Measurements from ENCODE around the gene ICOS.

The ICOS gene

DNA sequence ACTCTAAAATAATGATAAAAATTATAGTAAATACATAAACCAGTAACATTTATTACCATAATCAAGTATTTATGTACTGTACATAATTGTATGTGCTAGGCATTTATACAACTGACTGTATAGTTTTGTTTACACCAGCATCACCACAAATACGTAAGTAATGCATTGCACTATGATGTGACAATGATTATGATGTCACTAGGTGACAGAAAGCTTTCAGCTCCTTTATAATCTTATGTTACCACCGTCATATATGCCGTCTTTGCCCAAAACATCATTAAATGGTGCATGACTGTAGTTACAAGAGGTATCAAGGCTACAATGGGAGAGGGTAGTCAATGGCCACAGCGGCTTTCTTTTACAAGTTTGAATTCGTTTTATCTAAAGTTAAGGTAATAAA is 60.1 kb downstream of the ICOS start:
- Histone ChIP-seq H3K4me3 (ENCODE audit: low read depth, low read length, poor library complexity, severe bottlenecking) (no peak overlapping the region), H3F3A (ENCODE audit: insufficient read depth, low read length) (no peaks in the 10 kb centered on the region), H3K9me2 (ENCODE audit: low read depth, low read length) (no peaks in the 10 kb centered on the region), H2AFZ (ENCODE audit: low read length) (no peak overlapping the region), H3K27ac (ENCODE audit: low read depth, low read length, poor library complexity, severe bottlenecking) (no peak overlapping the region), H3K27me3 (ENCODE audit: insufficient read depth, low read length) (no peaks in the 10 kb centered on the region), H3K4me1 (ENCODE audit: insufficient read depth, low read length, severe bottlenecking) (no peaks in the 10 kb centered on the region), H3K36me3 (ENCODE audit: insufficient read depth, low read length) (no peaks in the 10 kb centered on the region), H3K79me2 (ENCODE audit: insufficient read depth, low read length) (no peaks in the 10 kb centered on the region), H4K20me1 (ENCODE audit: insufficient read depth, low read length) (no peaks in the 10 kb centered on the region), H3K4me2 (ENCODE audit: low read length) (no peak overlapping the region), H3K9ac (ENCODE audit: low read length) (no peak overlapping the region), H3K9me3 (ENCODE audit: low read length) (no peaks in the 10 kb centered on the region)
- TF ChIP-seq, protein P1, sequence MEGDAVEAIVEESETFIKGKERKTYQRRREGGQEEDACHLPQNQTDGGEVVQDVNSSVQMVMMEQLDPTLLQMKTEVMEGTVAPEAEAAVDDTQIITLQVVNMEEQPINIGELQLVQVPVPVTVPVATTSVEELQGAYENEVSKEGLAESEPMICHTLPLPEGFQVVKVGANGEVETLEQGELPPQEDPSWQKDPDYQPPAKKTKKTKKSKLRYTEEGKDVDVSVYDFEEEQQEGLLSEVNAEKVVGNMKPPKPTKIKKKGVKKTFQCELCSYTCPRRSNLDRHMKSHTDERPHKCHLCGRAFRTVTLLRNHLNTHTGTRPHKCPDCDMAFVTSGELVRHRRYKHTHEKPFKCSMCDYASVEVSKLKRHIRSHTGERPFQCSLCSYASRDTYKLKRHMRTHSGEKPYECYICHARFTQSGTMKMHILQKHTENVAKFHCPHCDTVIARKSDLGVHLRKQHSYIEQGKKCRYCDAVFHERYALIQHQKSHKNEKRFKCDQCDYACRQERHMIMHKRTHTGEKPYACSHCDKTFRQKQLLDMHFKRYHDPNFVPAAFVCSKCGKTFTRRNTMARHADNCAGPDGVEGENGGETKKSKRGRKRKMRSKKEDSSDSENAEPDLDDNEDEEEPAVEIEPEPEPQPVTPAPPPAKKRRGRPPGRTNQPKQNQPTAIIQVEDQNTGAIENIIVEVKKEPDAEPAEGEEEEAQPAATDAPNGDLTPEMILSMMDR (IDR thresholded peaks at IDR 0.05; ENCODE audit: low read length): no peak
- TF ChIP-seq EZH2 (IDR thresholded peaks at IDR 0.05; ENCODE audit: borderline replicate concordance, low read length): no peak

DNA sequence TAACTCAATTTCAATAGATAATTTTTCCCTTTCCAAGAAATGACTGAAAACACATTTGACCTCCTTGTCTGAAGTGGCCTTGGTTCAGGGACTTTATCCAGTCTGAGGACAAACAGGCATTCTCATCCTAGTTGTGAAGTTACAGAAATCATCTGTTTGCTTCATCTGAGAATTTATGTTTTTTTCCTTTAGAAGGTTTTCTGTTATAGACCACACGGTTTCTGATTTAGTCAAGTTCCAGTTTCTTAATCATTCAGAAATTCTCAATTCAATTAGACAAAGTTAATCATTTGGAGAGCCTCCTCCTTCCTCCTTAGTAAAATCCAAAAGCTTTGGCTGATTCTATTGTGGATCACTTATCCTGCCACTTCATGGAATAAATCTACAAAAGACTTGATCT is 60.9 kb downstream of the ICOS start:
- TF ChIP-seq, protein P1 (IDR thresholded peaks at IDR 0.05; ENCODE audit: low read length): no peak
- TF ChIP-seq EZH2 (IDR thresholded peaks at IDR 0.05; ENCODE audit: borderline replicate concordance, low read length): no peak
- no peak overlapping the region for H2AFZ ChIP-seq (ENCODE audit: low read length)
- H3K27ac ChIP-seq (ENCODE audit: low read depth, low read length, poor library complexity, severe bottlenecking): no peak overlapping the region
- no peaks in the 10 kb centered on the region for H3K36me3 ChIP-seq (ENCODE audit: insufficient read depth, low read length)
- H3F3A ChIP-seq (ENCODE audit: insufficient read depth, low read length): no peaks in the 10 kb centered on the region
- no peaks in the 10 kb centered on the region for H3K9me3 ChIP-seq (ENCODE audit: low read length)
- no peaks in the 10 kb centered on the region for H3K79me2 ChIP-seq (ENCODE audit: insufficient read depth, low read length)
- no peaks in the 10 kb centered on the region for H3K27me3 ChIP-seq (ENCODE audit: insufficient read depth, low read length)
- H4K20me1 ChIP-seq (ENCODE audit: insufficient read depth, low read length): no peaks in the 10 kb centered on the region
- no peak overlapping the region for H3K4me2 ChIP-seq (ENCODE audit: low read length)
- H3K4me3 ChIP-seq (ENCODE audit: low read depth, low read length, poor library complexity, severe bottlenecking): no peak overlapping the region
- H3K9ac ChIP-seq (ENCODE audit: low read length): no peak overlapping the region
- H3K4me1 ChIP-seq (ENCODE audit: insufficient read depth, low read length, severe bottlenecking): no peaks in the 10 kb centered on the region
- no peaks in the 10 kb centered on the region for H3K9me2 ChIP-seq (ENCODE audit: low read depth, low read length)

DNA sequence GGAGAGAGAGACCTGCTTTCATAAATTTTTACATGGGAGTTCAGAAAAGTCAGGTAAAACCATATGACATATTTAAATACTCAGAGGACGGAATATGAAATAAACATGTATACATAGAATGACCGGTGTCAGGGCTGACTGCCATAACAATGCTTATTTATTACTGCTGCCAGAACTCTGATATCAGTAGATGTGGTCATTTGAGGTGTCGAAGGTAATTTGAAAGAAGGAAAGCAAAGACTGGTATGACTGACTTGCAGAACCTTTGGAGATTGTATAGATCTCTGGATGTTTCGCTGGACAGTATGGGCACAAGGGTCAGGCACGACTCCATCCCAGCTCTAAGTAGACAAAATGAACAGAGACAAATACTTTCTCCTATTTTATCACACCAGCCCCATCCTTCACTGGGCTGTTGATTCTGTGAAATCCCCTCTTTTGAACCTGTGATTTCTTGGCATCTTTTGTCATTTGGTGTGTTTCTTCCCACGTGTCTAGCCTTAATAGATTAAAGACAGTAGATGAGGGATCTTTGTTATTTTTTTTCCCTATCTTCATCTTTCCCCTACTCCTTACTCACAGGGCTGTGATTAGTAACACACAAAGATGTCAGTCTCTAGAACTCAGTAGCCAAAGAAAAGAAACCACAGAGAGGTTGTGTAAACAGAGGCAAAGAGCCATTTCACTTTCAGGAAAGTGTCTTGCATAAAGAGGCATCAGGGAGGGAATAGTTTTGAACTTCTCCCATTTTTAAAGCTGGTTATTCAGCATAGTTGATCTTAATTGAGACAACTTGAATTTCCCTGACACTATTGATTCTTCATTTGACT is 61.6 kb downstream of the ICOS start:
- no peak overlapping the region for H3K27ac ChIP-seq (ENCODE audit: low read depth, low read length, poor library complexity, severe bottlenecking)
- H4K20me1 ChIP-seq (ENCODE audit: insufficient read depth, low read length): no peaks in the 10 kb centered on the region
- no peaks in the 10 kb centered on the region for H3K79me2 ChIP-seq (ENCODE audit: insufficient read depth, low read length)
- no peak overlapping the region for H3K9ac ChIP-seq (ENCODE audit: low read length)
- no peak overlapping the region for H3K4me2 ChIP-seq (ENCODE audit: low read length)
- H3K9me3 ChIP-seq (ENCODE audit: low read length): no peaks in the 10 kb centered on the region
- H3K36me3 ChIP-seq (ENCODE audit: insufficient read depth, low read length): no peaks in the 10 kb centered on the region
- no peak overlapping the region for H2AFZ ChIP-seq (ENCODE audit: low read length)
- H3K9me2 ChIP-seq (ENCODE audit: low read depth, low read length): no peaks in the 10 kb centered on the region
- no peaks in the 10 kb centered on the region for H3F3A ChIP-seq (ENCODE audit: insufficient read depth, low read length)
- TF ChIP-seq, protein P1 (IDR thresholded peaks at IDR 0.05; ENCODE audit: low read length): no peak
- no peak for TF ChIP-seq EZH2 (IDR thresholded peaks at IDR 0.05; ENCODE audit: borderline replicate concordance, low read length)
- no peaks in the 10 kb centered on the region for H3K27me3 ChIP-seq (ENCODE audit: insufficient read depth, low read length)
- no peak overlapping the region for H3K4me3 ChIP-seq (ENCODE audit: low read depth, low read length, poor library complexity, severe bottlenecking)
- no peaks in the 10 kb centered on the region for H3K4me1 ChIP-seq (ENCODE audit: insufficient read depth, low read length, severe bottlenecking)

All from OCI-LY1 (cell line).